ENCODE data around the gene EMB. TPM values are rescaled to one million over a fixed set of nuclear protein-coding genes. Genes with fewer than 3 reads are reported as not detected.
"Not testable (repeated sequence)": the region's sequence is repeated elsewhere in the genome, so short reads cannot be mapped to it uniquely, and the experiment has no call there.

Gene EMB, protein sequence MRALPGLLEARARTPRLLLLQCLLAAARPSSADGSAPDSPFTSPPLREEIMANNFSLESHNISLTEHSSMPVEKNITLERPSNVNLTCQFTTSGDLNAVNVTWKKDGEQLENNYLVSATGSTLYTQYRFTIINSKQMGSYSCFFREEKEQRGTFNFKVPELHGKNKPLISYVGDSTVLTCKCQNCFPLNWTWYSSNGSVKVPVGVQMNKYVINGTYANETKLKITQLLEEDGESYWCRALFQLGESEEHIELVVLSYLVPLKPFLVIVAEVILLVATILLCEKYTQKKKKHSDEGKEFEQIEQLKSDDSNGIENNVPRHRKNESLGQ
- 10 to 100 TPM; 19.1 to 86.1 (median 43.1) TPM for polyA plus RNA-seq
- long read RNA-seq, donor 1, full-length matches to known transcripts, result 26 of 34 reads
- long read RNA-seq, donor 1, partial matches to known transcripts, result 8 of 34 reads
- long read RNA-seq, donor 1, other reads (novel, unspliced or antisense), result 0 of 34 reads
- long read RNA-seq, donor 2, full-length matches to known transcripts, result 5 of 5 reads
- long read RNA-seq, donor 2, partial matches to known transcripts, result 0 of 5 reads
- long read RNA-seq, donor 2, other reads (novel, unspliced or antisense), result 0 of 5 reads
- long read RNA-seq, donor 3, full-length matches to known transcripts, result 10 of 10 reads
- long read RNA-seq, donor 3, partial matches to known transcripts, result 0 of 10 reads
- long read RNA-seq, donor 3, other reads (novel, unspliced or antisense), result 0 of 10 reads
- long read RNA-seq, donor 4, result 0 reads
- long read RNA-seq, donor 5, full-length matches to known transcripts, result 2 of 2 reads
- long read RNA-seq, donor 5, partial matches to known transcripts, result 0 of 2 reads
- long read RNA-seq, donor 5, other reads (novel, unspliced or antisense), result 0 of 2 reads
- long read RNA-seq, donor 6, full-length matches to known transcripts, result 10 of 10 reads
- long read RNA-seq, donor 6, partial matches to known transcripts, result 0 of 10 reads
- long read RNA-seq, donor 6, other reads (novel, unspliced or antisense), result 0 of 10 reads
- long read RNA-seq, donor 7, full-length matches to known transcripts, result 1 of 1 reads
- long read RNA-seq, donor 7, partial matches to known transcripts, result 0 of 1 reads
- long read RNA-seq, donor 7, other reads (novel, unspliced or antisense), result 0 of 1 reads
- long read RNA-seq, donor 8, result 0 reads
- long read RNA-seq, donor 9, full-length matches to known transcripts, result 1 of 1 reads
- long read RNA-seq, donor 9, partial matches to known transcripts, result 0 of 1 reads
- long read RNA-seq, donor 9, other reads (novel, unspliced or antisense), result 0 of 1 reads
- long read RNA-seq, donor 10, full-length matches to known transcripts, result 2 of 2 reads
- long read RNA-seq, donor 10, partial matches to known transcripts, result 0 of 2 reads
- long read RNA-seq, donor 10, other reads (novel, unspliced or antisense), result 0 of 2 reads

DNA sequence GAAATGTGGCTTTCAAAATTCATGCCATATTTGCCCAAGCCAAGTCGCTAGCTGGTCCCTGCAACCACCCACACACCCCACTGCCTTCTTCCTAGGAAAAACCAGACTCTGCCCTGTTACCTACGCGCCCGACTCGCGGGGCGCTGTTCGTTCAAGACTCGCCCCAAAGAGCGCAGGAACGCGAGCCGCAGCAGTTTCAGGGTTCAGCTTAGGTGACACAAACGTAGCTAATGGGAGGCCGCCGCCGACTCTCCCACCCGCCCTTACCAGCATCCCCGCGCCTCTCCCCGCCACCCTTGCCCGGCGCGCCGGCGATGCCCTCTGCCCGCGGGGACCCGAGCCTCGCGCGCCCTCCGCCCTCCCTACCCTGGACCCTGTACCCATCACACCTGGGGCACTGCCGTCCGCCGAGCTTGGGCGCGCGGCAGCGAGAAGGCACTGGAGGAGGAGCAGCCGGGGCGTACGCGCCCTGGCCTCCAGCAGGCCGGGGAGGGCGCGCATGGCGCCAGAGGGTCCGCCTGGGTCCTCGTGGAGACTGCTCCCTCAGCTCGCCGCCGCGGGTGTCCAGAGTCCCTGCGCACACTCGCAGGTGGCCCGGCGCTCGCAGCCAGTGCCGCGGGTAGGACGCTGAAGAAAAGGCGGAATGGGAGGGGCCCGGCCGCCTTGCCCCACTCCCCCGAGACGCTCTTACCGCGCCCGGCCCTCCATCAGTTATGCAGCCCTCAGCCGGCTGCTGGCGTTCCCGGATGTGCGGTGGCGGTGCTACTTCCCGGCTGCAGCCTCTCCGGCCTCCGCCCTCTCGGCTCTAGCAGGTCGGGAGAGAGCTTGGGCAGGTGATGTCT, at the start of gene EMB:
EMB (minus strand) TSS at position 638 of the 842 bp plus-strand sequence; CDS start at position 501, 137 bp downstream.
- no peaks in the 10 kb centered on the region for H3K9me3 ChIP-seq (ENCODE audit: control insufficient read depth in 2 of 2, insufficient read depth in 1 of 2, low read depth in 1 of 2, low read length in 1 of 2)
- peak within 1 kb of the TSS; percentile 65 to 78 (median 67) for H3K4me3 ChIP-seq (ENCODE audit: low read depth in 1 of 3, low read length in 3 of 3)
- H3K36me3 ChIP-seq (ENCODE audit: control insufficient read depth in 3 of 3, insufficient read depth in 2 of 3, low read depth in 1 of 3, low read length in 3 of 3), result no peaks in the 10 kb centered on the region
- FAIRE-seq (no peak), DNase-seq (peak; percentile 91 to 94)
- H3K27me3 ChIP-seq (ENCODE audit: control insufficient read depth in 3 of 3, insufficient read depth in 3 of 3, low read length in 3 of 3), result no peaks in the 10 kb centered on the region
- H3K27ac ChIP-seq (ENCODE audit: low read depth in 1 of 3, low read length in 2 of 3), result peak within 1 kb of the TSS; percentile 88 to 98 (median 95)
- WGBS, 3 donors, result 0 to 1% (median 1%) methylated on average over 60 to 80 of the region's 80 CpGs
- H3K4me1 ChIP-seq (ENCODE audit: control insufficient read depth in 3 of 3, insufficient read depth in 2 of 3, low read depth in 1 of 3, low read length in 2 of 3), result peaks cover 0 to 3% (median 0%) of the 10 kb centered on the region in 3 donors

DNA sequence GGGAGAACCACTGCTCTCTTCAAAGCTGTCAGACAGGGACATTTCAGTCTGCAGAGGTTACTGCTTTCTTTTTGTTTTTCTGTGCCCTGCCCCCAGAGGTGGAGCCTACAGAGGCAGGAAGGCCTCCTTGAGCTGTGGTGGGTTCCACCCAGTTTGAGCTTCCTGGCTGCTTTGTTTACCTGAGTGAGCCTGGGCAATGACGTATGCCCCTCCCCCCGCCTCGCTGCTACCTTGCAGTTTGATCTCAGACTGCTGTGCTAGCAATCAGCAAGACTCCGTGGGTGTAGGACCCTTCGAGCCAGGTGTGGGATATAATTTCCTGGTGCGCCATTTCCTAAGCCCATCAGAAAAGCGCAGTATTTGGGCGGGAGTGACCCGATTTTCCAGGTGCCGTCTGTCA, 48.4 kb upstream of the EMB start:
- WGBS, 3 donors, result 89 to 98% (median 89%) methylated on average over 10 of the region's 10 CpGs
- peak in 1 of 2 donors; percentile 6 for DNase-seq
- FAIRE-seq; H3K4me1 ChIP-seq (ENCODE audit: control insufficient read depth in 3 of 3, insufficient read depth in 2 of 3, low read depth in 1 of 3, low read length in 2 of 3); H3K27me3 ChIP-seq (ENCODE audit: control insufficient read depth in 3 of 3, insufficient read depth in 3 of 3, low read length in 3 of 3); H3K4me3 ChIP-seq (ENCODE audit: low read depth in 1 of 3, low read length in 3 of 3); H3K9me3 ChIP-seq (ENCODE audit: control insufficient read depth in 2 of 2, insufficient read depth in 1 of 2, low read depth in 1 of 2, low read length in 1 of 2); H3K27ac ChIP-seq (ENCODE audit: low read depth in 1 of 3, low read length in 2 of 3); H3K36me3 ChIP-seq (ENCODE audit: control insufficient read depth in 3 of 3, insufficient read depth in 2 of 3, low read depth in 1 of 3, low read length in 3 of 3): not testable (repeated sequence)

DNA sequence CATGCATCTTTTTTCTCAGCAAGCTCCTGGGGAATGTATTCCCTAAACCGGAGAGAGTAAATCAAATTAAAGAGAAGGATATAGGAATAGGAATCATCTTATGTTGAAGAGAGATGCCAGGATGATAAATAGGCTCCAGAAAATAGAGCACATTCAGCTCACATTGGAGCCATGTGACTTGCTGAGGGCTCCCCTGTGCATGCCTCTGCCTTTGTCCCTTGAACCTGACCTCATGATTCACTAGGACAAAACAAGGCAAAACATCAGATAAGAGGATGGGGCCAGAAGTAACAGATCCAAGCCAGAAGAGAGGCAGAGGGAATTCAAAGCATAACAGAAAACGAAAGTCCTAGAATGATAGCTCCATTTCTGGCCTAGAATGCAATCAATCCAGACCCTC, 37.7 kb upstream of the EMB start:
- H3K4me3 ChIP-seq (ENCODE audit: low read depth in 1 of 3, low read length in 3 of 3); H3K4me1 ChIP-seq (ENCODE audit: control insufficient read depth in 3 of 3, insufficient read depth in 2 of 3, low read depth in 1 of 3, low read length in 2 of 3); FAIRE-seq; H3K27me3 ChIP-seq (ENCODE audit: control insufficient read depth in 3 of 3, insufficient read depth in 3 of 3, low read length in 3 of 3); H3K36me3 ChIP-seq (ENCODE audit: control insufficient read depth in 3 of 3, insufficient read depth in 2 of 3, low read depth in 1 of 3, low read length in 3 of 3); H3K27ac ChIP-seq (ENCODE audit: low read depth in 1 of 3, low read length in 2 of 3); H3K9me3 ChIP-seq (ENCODE audit: control insufficient read depth in 2 of 2, insufficient read depth in 1 of 2, low read depth in 1 of 2, low read length in 1 of 2): not testable (repeated sequence)
- peak; percentile 1 to 7 for DNase-seq
- WGBS, 3 donors, result 59 to 87% (median 86%) methylated on average over 2 of the region's 2 CpGs

DNA sequence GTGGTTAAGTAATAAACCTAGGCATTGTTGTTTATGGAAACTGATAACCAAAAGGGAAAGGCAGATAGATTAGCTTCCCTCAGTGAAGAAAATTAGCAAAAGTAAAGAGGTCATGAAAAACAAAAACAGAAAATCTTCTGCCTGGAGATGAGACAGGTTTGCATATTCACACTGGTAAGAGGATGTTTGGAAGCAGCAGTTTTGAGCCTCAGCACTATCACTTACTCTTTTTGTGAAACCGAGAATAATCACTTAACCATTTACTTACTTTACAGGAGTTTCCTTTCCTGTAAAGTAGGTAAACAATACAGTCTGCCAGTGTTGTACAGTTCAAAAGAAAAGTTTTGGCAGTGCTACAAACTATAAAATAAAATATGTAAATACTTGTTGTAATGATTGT, 35.5 kb upstream of the EMB start:
- FAIRE-seq, result no peak
- peaks cover 0 to 8% of the 10 kb centered on the region in 2 donors for H3K9me3 ChIP-seq (ENCODE audit: control insufficient read depth in 2 of 2, insufficient read depth in 1 of 2, low read depth in 1 of 2, low read length in 1 of 2)

DNA sequence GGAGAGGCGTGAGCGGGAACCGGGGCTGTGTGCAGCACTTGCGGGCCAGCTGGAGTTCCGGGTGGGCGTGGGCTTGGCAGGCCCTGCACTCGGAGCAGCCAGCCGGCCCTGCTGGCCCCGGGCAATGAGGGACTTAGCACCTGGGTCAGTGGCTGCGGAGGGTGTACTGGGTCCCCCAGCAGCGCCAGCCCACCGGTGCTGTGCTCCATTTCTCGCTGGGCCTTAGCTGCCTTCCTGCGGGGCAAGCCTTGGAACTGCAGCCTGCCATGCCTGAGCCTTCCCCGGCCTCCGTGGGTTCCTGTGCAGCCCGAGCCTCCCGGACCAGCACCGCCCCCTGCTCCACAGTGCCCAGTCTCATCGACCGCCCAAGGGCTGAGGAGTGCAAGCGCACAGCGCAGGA, 23.9 kb upstream of the EMB start:
- H3K27ac ChIP-seq (ENCODE audit: low read depth in 1 of 3, low read length in 2 of 3), result not testable (repeated sequence)

More for the DNA sequence above, 35.5 kb upstream of the EMB start:
- Histone ChIP-seq H3K27me3 (ENCODE audit: control insufficient read depth in 3 of 3, insufficient read depth in 3 of 3, low read length in 3 of 3) (no peaks in the 10 kb centered on the region), H3K4me1 (ENCODE audit: control insufficient read depth in 3 of 3, insufficient read depth in 2 of 3, low read depth in 1 of 3, low read length in 2 of 3) (no peaks in the 10 kb centered on the region), H3K4me3 (ENCODE audit: low read depth in 1 of 3, low read length in 3 of 3) (no peak overlapping the region), H3K36me3 (ENCODE audit: control insufficient read depth in 3 of 3, insufficient read depth in 2 of 3, low read depth in 1 of 3, low read length in 3 of 3) (no peaks in the 10 kb centered on the region), H3K27ac (ENCODE audit: low read depth in 1 of 3, low read length in 2 of 3) (no peak overlapping the region)
- DNase-seq, result no peak
- 39 to 49% (median 40%) methylated on average over 1 of the region's 1 CpG for WGBS, 3 donors

DNA sequence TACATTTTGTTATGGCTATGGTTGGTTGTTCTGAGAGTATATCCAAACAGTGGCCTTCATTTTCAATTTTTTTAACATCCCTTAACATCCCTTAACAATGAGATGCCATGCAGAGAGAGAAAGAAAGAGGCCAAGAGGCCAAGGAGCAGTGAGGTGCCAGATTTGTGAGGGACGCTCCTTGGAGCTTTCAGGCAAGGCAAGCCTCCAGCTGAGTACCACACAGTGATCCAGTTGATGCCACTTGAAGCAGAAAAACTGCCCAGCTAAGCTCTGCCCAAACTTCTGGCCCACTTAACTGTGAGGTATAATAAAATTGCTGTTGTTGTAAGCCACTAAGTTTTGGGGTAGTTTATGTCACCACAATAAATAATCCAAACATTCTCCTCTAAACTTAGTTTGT, 22.6 kb upstream of the EMB start:
- FAIRE-seq, result no peak
- H3K9me3 ChIP-seq (ENCODE audit: control insufficient read depth in 2 of 2, insufficient read depth in 1 of 2, low read depth in 1 of 2, low read length in 1 of 2), result peaks cover 0 to 6% of the 10 kb centered on the region in 2 donors
- H3K4me3 ChIP-seq (ENCODE audit: low read depth in 1 of 3, low read length in 3 of 3), result no peak overlapping the region
- no peaks in the 10 kb centered on the region for H3K4me1 ChIP-seq (ENCODE audit: control insufficient read depth in 3 of 3, insufficient read depth in 2 of 3, low read depth in 1 of 3, low read length in 2 of 3)
- H3K27ac ChIP-seq (ENCODE audit: low read depth in 1 of 3, low read length in 2 of 3), result no peak overlapping the region
- 83 to 93% (median 88%) methylated on average over 1 of the region's 1 CpG for WGBS, 3 donors
- no peak for DNase-seq
- H3K27me3 ChIP-seq (ENCODE audit: control insufficient read depth in 3 of 3, insufficient read depth in 3 of 3, low read length in 3 of 3), result no peaks in the 10 kb centered on the region
- no peaks in the 10 kb centered on the region for H3K36me3 ChIP-seq (ENCODE audit: control insufficient read depth in 3 of 3, insufficient read depth in 2 of 3, low read depth in 1 of 3, low read length in 3 of 3)

More for the DNA sequence above, 23.9 kb upstream of the EMB start:
- not testable (repeated sequence) for H3K4me3 ChIP-seq (ENCODE audit: low read depth in 1 of 3, low read length in 3 of 3); H3K36me3 ChIP-seq (ENCODE audit: control insufficient read depth in 3 of 3, insufficient read depth in 2 of 3, low read depth in 1 of 3, low read length in 3 of 3); DNase-seq; H3K27me3 ChIP-seq (ENCODE audit: control insufficient read depth in 3 of 3, insufficient read depth in 3 of 3, low read length in 3 of 3); H3K4me1 ChIP-seq (ENCODE audit: control insufficient read depth in 3 of 3, insufficient read depth in 2 of 3, low read depth in 1 of 3, low read length in 2 of 3); H3K9me3 ChIP-seq (ENCODE audit: control insufficient read depth in 2 of 2, insufficient read depth in 1 of 2, low read depth in 1 of 2, low read length in 1 of 2); FAIRE-seq
- 94 to 95% (median 94%) methylated on average over 17 to 23 of the region's 23 CpGs for WGBS, 3 donors

DNA sequence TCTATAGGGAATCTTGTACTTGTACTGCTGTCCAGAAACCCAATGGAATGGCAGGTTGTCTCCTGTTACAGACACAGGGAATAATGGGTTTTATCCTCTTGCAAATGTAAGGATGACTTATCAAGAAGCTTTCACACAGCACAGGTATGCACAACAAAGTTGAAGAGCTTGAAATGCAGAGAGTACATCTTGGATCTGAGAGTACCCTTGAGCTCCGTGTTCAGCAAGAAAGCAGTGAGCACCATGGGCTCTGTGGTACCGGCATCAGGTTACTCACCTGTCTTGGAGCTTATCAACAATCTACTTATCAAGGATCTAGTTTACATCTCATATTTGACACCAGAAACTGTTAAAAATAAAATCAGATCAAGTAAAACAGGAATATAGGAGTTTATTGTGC, 22.0 kb upstream of the EMB start:
- Histone ChIP-seq H3K36me3 (ENCODE audit: control insufficient read depth in 3 of 3, insufficient read depth in 2 of 3, low read depth in 1 of 3, low read length in 3 of 3) (no peaks in the 10 kb centered on the region), H3K4me1 (ENCODE audit: control insufficient read depth in 3 of 3, insufficient read depth in 2 of 3, low read depth in 1 of 3, low read length in 2 of 3) (no peaks in the 10 kb centered on the region), H3K4me3 (ENCODE audit: low read depth in 1 of 3, low read length in 3 of 3) (no peak overlapping the region), H3K9me3 (ENCODE audit: control insufficient read depth in 2 of 2, insufficient read depth in 1 of 2, low read depth in 1 of 2, low read length in 1 of 2) (peaks cover 0 to 6% of the 10 kb centered on the region in 2 donors), H3K27me3 (ENCODE audit: control insufficient read depth in 3 of 3, insufficient read depth in 3 of 3, low read length in 3 of 3) (no peaks in the 10 kb centered on the region), H3K27ac (ENCODE audit: low read depth in 1 of 3, low read length in 2 of 3) (no peak overlapping the region)
- no peak for FAIRE-seq
- DNase-seq, result no peak
- 89 to 94% (median 92%) methylated on average over 2 of the region's 2 CpGs for WGBS, 3 donors

Data from small intestine (tissue), 16 donors.